DMS79 treated with DMSO at 0.1 percent for 48 hours (cell line): ENCODE measurements around the gene DUS3L.
"Not testable (repeated sequence)": the region's sequence is repeated elsewhere in the genome, so short reads cannot be mapped to it uniquely, and the experiment has no call there.

ENCODE experiments used
- DNase-seq: peaks from one replicate; lab custom pipeline; 2025; lab: John Stamatoyannopoulos, UW

DUS3L gene

GRCh38 chr19:5800361-5801270, 9.7 kb upstream of the DUS3L start:
- DNase-seq = no peak

DNA sequence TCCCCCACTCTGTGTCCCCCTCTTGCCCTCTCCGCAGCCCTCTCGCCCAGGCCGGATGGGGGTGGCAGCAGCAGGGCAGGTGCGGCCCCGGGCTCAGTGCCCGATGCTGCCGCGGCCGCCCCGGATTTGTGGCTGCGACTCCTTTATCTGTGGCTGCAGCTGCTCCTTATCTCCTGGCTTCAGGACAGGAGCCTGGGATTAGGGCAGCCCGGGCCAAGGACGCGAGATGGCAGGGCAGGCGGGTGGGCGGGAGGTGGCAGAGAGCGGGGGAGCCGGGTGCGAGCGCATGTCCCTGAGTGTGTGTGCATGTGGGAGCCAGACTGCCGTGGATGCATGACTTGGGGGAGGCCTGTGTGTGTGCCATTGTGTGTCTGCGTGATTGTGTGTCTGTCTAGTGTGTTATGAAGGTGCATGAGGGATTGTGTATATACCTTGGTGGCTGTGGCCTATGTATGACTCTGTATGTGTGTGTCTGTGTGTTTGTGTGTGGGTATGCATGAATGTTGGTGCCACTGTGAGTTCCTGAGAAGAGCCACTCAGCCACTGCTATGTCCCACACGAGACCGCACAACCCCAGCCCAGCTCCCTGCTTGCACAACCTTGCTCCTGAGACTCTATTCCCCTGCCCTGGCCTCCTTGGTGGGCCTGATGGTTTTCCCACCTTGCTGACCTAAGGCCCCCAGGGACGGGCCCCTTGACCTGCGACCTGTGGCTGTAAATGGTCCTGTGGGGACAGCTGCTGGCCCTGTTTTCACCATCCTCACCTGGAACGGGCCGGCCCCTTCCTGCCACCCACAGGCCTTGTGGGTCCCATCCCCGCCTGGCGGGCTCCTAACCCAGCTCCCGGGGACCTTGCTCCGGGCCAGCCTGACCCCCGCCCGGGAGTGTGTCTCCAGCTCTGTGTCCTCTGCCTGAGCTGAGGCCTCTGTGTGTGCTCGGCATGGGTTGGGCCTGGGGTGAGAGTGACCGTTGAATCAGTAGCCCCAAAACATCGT, 8.6 kb upstream of the DUS3L start:
- DNase-seq = no peak

DNA sequence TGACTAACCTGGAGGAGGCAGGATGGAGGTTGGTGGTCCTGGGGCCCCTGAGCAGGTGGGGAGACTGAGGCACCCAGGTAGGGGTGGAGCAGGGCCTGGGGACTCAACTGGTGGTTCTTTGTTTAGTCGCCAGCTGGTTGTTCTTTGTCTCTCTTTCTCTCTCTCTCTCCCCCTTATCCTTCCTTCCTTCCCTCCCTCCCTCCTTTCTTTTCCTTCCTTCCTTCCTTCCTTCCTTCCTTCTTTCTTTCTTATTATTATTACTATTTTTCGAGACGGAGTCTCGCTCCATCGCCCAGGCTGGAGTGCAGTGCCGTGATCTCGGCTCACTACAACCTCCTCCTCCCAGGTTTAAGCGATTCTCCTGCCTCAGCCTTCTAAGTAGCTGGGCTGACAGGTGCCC, 7.3 kb upstream of the DUS3L start:
- DNase-seq = no peak

DNA sequence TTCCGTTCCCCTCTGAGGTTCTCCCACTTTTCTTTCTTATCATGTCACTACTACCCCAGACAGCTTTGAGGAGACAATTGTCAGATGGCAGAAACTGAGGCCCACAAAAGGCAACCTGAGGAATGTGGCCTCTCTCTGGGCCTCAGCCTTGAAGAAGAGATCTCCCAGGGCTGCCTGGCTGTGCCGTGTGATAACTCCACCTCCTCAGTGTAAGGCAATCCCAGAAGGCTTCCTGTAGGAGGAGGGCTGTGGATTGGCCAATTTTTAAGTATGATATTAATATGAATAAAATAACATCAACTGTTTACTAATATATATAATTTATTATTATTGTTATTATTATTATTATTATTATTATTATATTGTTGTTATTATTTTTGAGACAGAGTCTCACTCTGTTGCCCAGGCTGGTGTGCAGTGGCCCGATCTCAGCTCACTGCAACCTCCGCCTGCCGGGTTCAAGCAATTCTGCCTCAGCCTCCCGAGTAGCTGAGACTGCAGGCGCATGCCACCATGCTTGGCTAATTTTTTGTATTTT, 4.5 kb upstream of the DUS3L start:
- no peak for DNase-seq

GRCh38 chr19:5793188-5793587, 2.2 kb upstream of the DUS3L start:
- no peak for DNase-seq

GRCh38 chr19:5792224-5792623, 1.3 kb upstream of the DUS3L start:
- DNase-seq = no peak

DNA sequence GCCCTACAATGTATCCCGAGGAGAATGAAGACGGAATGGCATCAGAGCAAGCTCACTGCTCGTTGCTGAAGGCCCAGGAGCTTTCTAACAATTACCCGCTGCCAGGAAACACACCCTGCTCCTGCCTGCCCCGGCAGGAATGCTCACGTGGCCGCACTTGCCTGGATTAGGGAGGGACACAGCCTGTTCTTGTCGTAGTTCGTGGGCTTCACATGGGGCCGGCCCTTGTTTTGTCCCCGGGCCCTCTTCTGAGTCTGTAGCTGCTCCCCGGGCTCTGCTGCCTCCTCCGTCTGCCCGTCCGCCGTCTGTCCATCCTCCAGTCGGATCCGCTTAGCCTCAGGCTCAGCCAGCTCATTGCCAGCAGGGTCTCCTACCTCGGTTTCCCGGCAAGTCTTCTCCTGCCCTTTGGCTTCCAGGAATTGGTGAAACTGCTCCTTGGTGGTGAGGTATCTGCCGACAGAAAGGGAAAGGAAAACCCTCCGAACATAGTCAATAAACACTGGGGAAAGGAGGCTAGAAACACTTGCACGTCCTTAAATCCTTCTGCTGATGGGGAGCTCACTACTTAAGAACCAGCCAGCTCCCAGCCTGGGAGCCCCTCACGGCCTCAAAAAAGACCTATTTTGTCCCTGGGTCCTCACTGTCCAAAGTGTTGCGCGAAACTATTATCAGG, 941 bp downstream of the DUS3L start:
- DNase-seq = no peak

DNA sequence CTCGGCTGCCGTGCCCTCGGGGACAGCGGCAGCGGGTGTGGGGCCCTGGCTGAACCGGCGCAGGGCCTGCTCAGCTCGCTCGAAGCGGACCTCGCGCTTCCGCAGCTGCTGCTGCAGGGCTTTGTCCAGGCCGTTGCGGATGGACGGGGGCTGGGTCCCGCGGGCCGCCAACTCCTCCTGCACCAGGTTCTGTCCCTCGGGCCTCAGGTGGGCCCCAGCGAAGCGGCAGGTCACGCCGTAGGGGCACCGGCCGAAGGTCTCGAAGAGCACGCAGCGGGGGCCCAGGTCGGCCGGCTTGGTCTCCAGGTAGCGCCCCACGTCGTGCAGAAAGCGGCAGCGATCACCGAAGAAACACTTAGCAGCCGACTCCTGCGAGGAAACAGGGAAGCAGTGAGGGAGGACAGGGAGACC, 1.6 kb downstream of the DUS3L start:
- DNase-seq = no peak

GRCh38 chr19:5788422-5788821, 2.5 kb downstream of the DUS3L start:
- DNase-seq = no peak

GRCh38 chr19:5787409-5788182, 3.4 kb downstream of the DUS3L start:
- no peak for DNase-seq

DNA sequence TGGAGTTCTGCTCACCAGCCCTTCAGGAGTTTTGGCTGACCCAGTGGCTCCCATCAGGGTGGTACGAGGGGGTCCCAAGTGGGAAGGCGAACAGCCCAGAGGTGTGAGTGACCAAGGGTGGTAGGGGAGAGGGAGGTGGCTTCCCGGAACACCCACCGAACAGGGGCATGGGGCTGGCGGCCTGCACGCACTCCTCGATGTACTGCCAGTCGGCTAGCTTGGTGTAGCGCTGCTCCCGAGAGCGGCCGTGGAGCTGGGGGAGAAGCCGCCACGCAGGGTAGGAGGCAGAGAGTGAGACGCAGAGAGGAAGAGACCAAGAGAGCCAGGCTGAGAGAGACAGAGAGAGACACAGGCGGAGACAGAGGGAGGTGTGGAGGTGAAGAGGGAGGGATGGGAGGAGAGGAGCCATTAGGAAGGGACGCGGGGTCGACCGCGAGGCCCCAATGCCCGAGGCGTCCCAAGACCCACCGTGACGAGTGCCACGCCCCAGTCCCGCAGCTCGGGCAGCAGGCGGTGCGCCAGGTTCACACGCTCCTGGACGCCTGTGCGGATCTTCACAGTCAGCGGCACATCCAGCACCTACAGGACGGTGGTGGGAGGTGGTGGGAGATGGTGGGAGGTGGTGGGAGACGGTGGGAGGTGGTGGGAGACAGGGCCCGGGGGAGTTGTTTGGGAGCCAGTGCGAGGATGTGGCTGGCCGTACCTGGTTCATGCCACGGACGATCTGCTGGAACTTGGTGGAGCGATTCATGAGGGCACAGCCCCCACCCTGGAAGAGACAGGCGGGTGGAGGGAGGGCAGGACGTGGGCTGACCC, 4.2 kb downstream of the DUS3L start:
- no peak for DNase-seq

DNA sequence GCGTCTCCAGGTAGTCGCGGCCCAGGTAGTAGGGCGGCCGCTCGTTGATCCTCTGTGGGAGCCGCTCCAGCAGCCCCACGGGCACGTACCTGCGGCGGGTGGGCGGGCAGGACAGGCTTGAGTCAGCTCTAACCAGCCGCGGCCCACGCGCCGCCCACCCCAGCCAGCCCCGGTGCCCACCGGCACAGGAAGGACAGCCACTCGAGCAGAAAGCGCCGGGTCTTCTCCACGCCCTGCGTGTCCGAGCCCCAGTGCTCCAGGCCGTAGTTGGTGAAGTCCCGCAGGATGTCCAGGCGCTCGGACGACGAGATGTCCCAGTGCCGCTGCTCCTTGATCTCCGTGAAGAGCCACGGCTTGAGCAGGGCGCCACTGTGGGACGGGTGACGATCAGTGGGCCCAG, 5.5 kb downstream of the DUS3L start:
- DNase-seq = no peak

GRCh38 chr19:5784581-5785147, 6.3 kb downstream of the DUS3L start, which contains the start of gene PRR22:
TSS of gene PRR22 (minus strand) at chr19:5784746. CDS start at chr19:5784660, 86 bp downstream.
- no peak for DNase-seq

- DNase-seq = no peak
Measured at GRCh38 chr19:5782945-5783919, 7.7 kb downstream of the DUS3L start.

DNA sequence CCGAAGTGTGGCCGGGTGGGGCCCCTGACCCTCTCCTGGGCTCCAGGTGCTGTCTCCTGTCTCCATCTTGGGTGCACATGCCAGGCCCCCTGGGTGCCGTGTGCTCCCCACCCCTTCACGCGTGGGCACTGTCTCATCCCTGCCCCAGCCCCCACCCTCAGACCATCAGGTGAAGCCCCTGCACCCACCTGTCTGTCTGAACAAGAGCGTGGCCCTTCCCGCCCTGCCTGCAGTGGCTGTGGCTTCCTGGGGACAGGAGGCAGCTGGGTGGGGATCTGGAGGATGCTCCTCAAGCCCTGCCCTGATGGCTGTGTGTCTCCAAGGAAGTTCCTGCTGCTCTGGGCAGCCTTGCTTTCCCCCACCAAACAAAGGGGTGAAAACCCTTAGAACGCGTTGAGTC, 8.6 kb downstream of the DUS3L start:
- no peak for DNase-seq

DNA sequence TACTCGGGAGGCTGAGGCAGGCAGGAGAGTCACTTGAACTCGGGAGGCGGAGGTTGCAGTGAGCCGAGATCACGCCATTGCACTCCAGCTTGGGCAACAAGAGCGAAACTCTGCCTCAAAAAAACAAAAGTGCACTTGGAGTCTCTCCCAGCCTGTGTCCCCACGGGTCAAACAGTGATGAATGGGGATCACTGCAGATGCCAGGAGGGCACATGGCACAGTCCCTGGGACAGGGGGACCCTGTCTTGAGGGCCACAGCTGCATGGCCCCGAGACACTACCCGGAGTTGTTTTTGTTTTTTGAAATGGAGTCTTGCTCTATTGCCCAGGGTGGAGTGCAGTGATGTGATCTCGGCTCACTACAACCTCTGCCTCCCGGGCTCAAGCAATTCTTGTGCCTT, 10.0 kb downstream of the DUS3L start:
- not testable (repeated sequence) for DNase-seq

DNA sequence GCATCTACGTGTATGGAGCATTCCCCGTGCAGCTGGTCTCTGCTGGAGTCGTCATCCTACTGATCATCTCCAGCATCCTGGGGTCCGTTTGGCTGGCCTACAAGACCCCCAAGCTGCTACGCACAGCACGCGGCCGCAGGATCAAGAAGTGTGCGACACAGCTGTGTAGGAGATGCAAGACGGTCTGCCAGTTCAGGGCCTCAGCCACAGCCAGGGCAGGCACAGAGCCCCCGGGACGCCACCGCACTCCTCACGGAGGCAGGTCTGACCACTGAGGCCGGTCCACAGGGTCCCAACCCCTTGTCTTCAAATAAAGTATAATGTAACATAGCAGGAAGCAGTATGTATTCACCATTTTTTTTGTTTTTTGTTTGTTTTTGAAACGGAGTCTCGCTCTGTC, 12.6 kb downstream of the DUS3L start:
- no peak for DNase-seq

- DNase-seq = no peak
Measured at GRCh38 chr19:5775668-5776309, 15.2 kb downstream of the DUS3L start.
